PC-9 (cell line): Measurements from ENCODE around the gene GOLGA6C. TPM values are rescaled to one million over a fixed set of nuclear protein-coding genes. Genes with fewer than 3 reads are reported as not detected.

ENCODE experiments used
- BruUV-seq: library from RNA; stranded (reverse); fragments of 400-500 nt; replicated peaks from 2 replicates; lab custom pipeline; 2021; lab: Mats Ljungman, UMichigan
- CTCF ChIA-PET: fragments of 300-600 bp; sonication (Branson Sonifier 250); formaldehyde crosslinking; loops from one replicate; lab custom pipeline; 2022; ENCODE audit warnings: antibody characterized with exemption; lab: Charles Lee
- POLR2A ChIA-PET: fragments of 300-600 bp; sonication (Branson Sonifier 250); formaldehyde crosslinking; loops from one replicate; lab custom pipeline; 2022; ENCODE audit warnings: antibody characterized with exemption; ENCODE audit not compliant: unreplicated experiment; lab: Charles Lee
- DNase-seq, 2 experiments: peaks; one replicate each; pipeline versions ENCODE4 v3.0.0 to v3.0.0-alpha.2; 2015 to 2022; ENCODE audit warnings: mixed read lengths in 1 of 2
- H2AFZ ChIP-seq: fragments of 200-600 bp; sonication (generic); 2 replicates; pipeline ENCODE4 v1.8.1; 2017; ENCODE audit warnings: antibody characterized with exemption
- H3F3A ChIP-seq: fragments of 200-600 bp; sonication (generic); 2 replicates; pipeline ENCODE4 v1.8.1; 2017; ENCODE audit warnings: antibody characterized with exemption, mild to moderate bottlenecking, low read depth; ENCODE audit not compliant: insufficient read depth
- H3K27ac ChIP-seq: fragments of 200-600 bp; sonication (generic); 2 replicates; pipeline ENCODE4 v1.6.1; 2016; ENCODE audit warnings: mixed run types
- H3K27me3 ChIP-seq: fragments of 200-600 bp; sonication (generic); 2 replicates; pipeline ENCODE4 v1.6.1; 2016; ENCODE audit warnings: low read depth, mixed run types; ENCODE audit not compliant: insufficient read depth
- H3K36me3 ChIP-seq: fragments of 200-600 bp; sonication (generic); 2 replicates; pipeline ENCODE4 v1.6.1; 2016; ENCODE audit warnings: low read depth, mixed run types
- H3K4me1 ChIP-seq: fragments of 200-600 bp; sonication (generic); replicated peaks from 2 replicates; pipeline ENCODE4 v1.6.1; 2016; ENCODE audit warnings: mixed run types; ENCODE audit not compliant: insufficient read depth
- H3K4me2 ChIP-seq: fragments of 200-600 bp; sonication (generic); 2 replicates; pipeline ENCODE4 v1.6.1; 2017; ENCODE audit warnings: mixed run types
- H3K4me3 ChIP-seq: fragments of 200-600 bp; sonication (generic); 2 replicates; pipeline ENCODE4 v1.6.1; 2016; ENCODE audit warnings: mixed run types
- H3K79me2 ChIP-seq: fragments of 200-600 bp; sonication (generic); 2 replicates; pipeline ENCODE4 v1.6.1; 2017; ENCODE audit warnings: low read depth, mixed run types
- H3K9me2 ChIP-seq: fragments of 200-600 bp; sonication (generic); 2 replicates; pipeline ENCODE4 v1.8.1; 2017; ENCODE audit warnings: mild to moderate bottlenecking; ENCODE audit not compliant: insufficient read depth
- H3K9me3 ChIP-seq: fragments of 200-600 bp; sonication (generic); 2 replicates; pipeline ENCODE4 v1.8.1; 2016; ENCODE audit warnings: low read depth; ENCODE audit not compliant: insufficient read depth
- H4K20me1 ChIP-seq: fragments of 200-600 bp; sonication (generic); 2 replicates; pipeline ENCODE4 v1.8.1; 2017; ENCODE audit not compliant: insufficient read depth
- CTCF ChIP-seq: fragments of 200-600 bp; sonication (generic); conservative IDR thresholded peaks from 2 replicates; pipeline ENCODE4 v1.6.1; 2017; ENCODE audit warnings: mixed run types, antibody characterized with exemption, mild to moderate bottlenecking, moderate library complexity
- EZH2 ChIP-seq: fragments of 200-600 bp; sonication (generic); IDR thresholded peaks from 2 replicates; pipeline ENCODE4 v1.8.0; 2017; ENCODE audit warnings: antibody characterized with exemption, low read depth
- intact Hi-C: fragments of 100-400 bp; cut with micrococcal nuclease; formaldehyde crosslinking; loops from one replicate; pipeline ENCODE4 v1.10.0; 2022; ENCODE audit not compliant: unreplicated experiment
- total RNA-seq: library from RNA; stranded (reverse); gene quantifications from 2 replicates; pipeline ENCODE4 v1.2.3, GENCODE V29; 2021

Gene GOLGA6C
- total RNA-seq, 1 experiment from 2014 or later: not detected

- Histone ChIP-seq H3K79me2 (no peaks in the 10 kb centered on the region), H3K9me3 (no peaks in the 10 kb centered on the region), H3K4me1 (no peaks in the 10 kb centered on the region), H3K27ac (no peak overlapping the region), H2AFZ (no peak overlapping the region), H3K4me2 (no peak overlapping the region), H3K36me3 (no peaks in the 10 kb centered on the region), H3K4me3 (no peak overlapping the region), H3F3A (no peaks in the 10 kb centered on the region), H4K20me1 (no peaks in the 10 kb centered on the region), H3K9me2 (no peaks in the 10 kb centered on the region), H3K27me3 (peaks cover 62% of the 10 kb centered on the region)
- CTCF ChIA-PET: no interaction called here
- intact Hi-C loops: no loop called here
- no TSS peak for BruUV-seq
- TF ChIP-seq CTCF (no peak), EZH2 (no peak)
- POLR2A ChIA-PET: no interaction called here
- DNase-seq: no peak
Observed at GRCh38 chr15:75228787-75229186, 29.3 kb upstream of the GOLGA6C start.

- H3K4me3 ChIP-seq: no peak overlapping the region
- no TSS peak for BruUV-seq
- H3K27ac ChIP-seq: no peak overlapping the region
- H3K4me2 ChIP-seq: no peak overlapping the region
- POLR2A ChIA-PET: no interaction called here
- no peaks in the 10 kb centered on the region for H3K36me3 ChIP-seq
- no peaks in the 10 kb centered on the region for H3K9me3 ChIP-seq
- H2AFZ ChIP-seq: no peak overlapping the region
- no peaks in the 10 kb centered on the region for H3K4me1 ChIP-seq
- CTCF ChIA-PET: interaction anchor here (0.6 kb wide), 1 partner anchor 272 kb away, joined by 4 read pairs; no protein-coding TSS in a partner anchor
- DNase-seq: no peak
- H3F3A ChIP-seq: no peaks in the 10 kb centered on the region
- H3K79me2 ChIP-seq: no peaks in the 10 kb centered on the region
- H3K27me3 ChIP-seq: peaks cover 64% of the 10 kb centered on the region
- intact Hi-C loops: no loop called here
- TF ChIP-seq EZH2 (no peak), CTCF (no peak)
- H4K20me1 ChIP-seq: no peaks in the 10 kb centered on the region
- no peaks in the 10 kb centered on the region for H3K9me2 ChIP-seq
Observed at GRCh38 chr15:75229191-75230015, 28.7 kb upstream of the GOLGA6C start.

GRCh38 chr15:75230016-75230343 is 28.2 kb upstream of the GOLGA6C start:
- POLR2A ChIA-PET: interaction anchor here (0.6 kb wide), 1 partner anchor 318 kb away, joined by 3 read pairs; no protein-coding TSS in a partner anchor
- Histone ChIP-seq H3K79me2 (no peaks in the 10 kb centered on the region), H2AFZ (no peak overlapping the region), H3K4me2 (no peak overlapping the region), H3K36me3 (no peaks in the 10 kb centered on the region), H3F3A (no peaks in the 10 kb centered on the region), H3K27me3 (peaks cover 67% of the 10 kb centered on the region), H3K4me3 (no peak overlapping the region), H3K9me2 (no peaks in the 10 kb centered on the region), H3K27ac (no peak overlapping the region), H4K20me1 (no peaks in the 10 kb centered on the region), H3K9me3 (no peaks in the 10 kb centered on the region), H3K4me1 (no peaks in the 10 kb centered on the region)
- intact Hi-C loops: no loop called here
- CTCF ChIA-PET: interaction anchor here (0.6 kb wide), 1 partner anchor 273 kb away, joined by 4 read pairs; no protein-coding TSS in a partner anchor
- no peak for DNase-seq
- TF ChIP-seq CTCF (no peak), EZH2 (no peak)
- BruUV-seq: no TSS peak
